ENCODE results near the gene TWIST2. TPM values are rescaled to one million over a fixed set of nuclear protein-coding genes. Genes with fewer than 3 reads are reported as not detected.

TWIST2 gene
- total and polyA plus RNA-seq, 10 of the 15 experiments (the other 5 are each of a cell fraction or from before 2014, with no cell fraction given): not detected

DNA sequence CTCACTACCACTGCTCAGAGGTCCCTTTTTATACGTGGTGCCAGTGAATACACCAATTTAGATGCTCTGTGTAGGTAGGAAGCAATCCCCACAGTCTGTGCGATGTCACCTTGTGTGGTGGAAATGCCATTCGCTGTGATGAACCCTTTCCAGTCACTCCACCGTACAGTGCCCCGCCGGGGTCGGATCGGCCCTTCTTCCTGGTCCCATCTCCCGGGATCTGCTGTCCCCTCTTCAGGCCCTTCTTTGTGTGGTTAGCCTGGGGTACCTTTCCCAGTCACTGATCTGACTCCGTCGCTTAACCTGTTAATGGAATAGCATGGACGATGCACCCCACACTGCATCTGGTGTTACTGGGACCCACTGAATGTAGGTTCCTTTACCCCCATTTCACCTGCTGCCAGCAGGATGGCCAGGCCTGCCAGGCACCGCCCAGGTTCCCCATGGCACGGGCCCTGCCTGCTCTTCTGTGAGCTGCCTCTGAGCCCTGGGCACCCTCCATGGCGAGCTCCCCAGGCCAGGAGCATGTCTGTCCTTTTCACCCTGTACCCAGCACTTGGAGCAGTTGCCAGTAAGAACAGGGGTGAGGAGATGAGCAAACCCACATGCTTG lies 18.0 kb downstream of the TWIST2 start (continued):
- TF ChIP-seq, protein P1, sequence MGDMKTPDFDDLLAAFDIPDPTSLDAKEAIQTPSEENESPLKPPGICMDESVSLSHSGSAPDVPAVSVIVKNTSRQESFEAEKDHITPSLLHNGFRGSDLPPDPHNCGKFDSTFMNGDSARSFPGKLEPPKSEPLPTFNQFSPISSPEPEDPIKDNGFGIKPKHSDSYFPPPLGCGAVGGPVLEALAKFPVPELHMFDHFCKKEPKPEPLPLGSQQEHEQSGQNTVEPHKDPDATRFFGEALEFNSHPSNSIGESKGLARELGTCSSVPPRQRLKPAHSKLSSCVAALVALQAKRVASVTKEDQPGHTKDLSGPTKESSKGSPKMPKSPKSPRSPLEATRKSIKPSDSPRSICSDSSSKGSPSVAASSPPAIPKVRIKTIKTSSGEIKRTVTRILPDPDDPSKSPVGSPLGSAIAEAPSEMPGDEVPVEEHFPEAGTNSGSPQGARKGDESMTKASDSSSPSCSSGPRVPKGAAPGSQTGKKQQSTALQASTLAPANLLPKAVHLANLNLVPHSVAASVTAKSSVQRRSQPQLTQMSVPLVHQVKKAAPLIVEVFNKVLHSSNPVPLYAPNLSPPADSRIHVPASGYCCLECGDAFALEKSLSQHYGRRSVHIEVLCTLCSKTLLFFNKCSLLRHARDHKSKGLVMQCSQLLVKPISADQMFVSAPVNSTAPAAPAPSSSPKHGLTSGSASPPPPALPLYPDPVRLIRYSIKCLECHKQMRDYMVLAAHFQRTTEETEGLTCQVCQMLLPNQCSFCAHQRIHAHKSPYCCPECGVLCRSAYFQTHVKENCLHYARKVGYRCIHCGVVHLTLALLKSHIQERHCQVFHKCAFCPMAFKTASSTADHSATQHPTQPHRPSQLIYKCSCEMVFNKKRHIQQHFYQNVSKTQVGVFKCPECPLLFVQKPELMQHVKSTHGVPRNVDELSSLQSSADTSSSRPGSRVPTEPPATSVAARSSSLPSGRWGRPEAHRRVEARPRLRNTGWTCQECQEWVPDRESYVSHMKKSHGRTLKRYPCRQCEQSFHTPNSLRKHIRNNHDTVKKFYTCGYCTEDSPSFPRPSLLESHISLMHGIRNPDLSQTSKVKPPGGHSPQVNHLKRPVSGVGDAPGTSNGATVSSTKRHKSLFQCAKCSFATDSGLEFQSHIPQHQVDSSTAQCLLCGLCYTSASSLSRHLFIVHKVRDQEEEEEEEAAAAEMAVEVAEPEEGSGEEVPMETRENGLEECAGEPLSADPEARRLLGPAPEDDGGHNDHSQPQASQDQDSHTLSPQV (IDR thresholded peaks at IDR 0.05): no peak
- TF ChIP-seq BHLHE40 (IDR thresholded peaks at IDR 0.05; ENCODE audit: borderline replicate concordance in 1 of 2, low read depth in 2 of 2, low read length in 1 of 2) (no peak), RB1 (IDR thresholded peaks at IDR 0.05; ENCODE audit: borderline replicate concordance) (no peak)

DNA sequence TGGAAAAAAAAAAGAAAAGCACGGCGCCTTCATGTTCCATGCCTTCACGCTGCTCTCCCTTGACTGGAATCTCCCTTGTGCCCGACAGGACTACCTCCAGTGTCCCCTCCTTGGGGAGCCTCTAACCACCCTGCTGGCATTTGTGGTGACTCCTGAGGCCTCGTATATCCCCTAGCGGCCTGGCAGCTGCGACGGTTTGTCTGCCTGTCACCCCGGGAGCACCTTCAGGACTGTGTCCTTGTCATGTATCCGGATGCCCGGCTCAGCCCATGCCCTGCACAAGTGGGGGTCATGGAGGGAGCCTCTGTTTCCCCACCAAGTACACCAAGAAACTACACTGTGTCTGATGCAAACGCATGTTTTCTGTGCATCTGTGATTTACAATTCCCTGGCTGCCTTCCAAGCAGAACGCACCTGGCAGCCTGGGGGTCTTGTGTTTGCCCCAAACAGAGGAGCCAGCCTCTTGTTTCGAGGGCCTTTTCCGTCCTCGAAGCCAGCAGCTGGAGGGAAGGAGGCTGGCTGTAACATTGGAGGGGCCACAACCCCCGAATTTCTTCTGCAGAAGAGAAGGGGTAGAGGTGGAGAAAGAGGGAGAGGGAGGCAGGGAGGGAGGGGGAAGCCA lies 18.9 kb downstream of the TWIST2 start:
- FAIRE-seq (no peak), ATAC-seq (no peak), DNase-seq (ENCODE audit: low read depth, low spot score) (no peak)
- 24% methylated on average over 17 of the region's 17 CpGs for WGBS (ENCODE audit: insufficient coverage, insufficient replicate concordance, low lambda C conversion rate, missing lambda C conversion rate)
- H3K4me2 ChIP-seq (ENCODE audit: control insufficient read depth, insufficient read depth): no peak overlapping the region
- H3K4me1 ChIP-seq (ENCODE audit: control insufficient read depth, insufficient read depth, low read length): no peaks in the 10 kb centered on the region
- ChIA-PET RAD21 (ENCODE audit: unreplicated experiment) (no interaction called here), CTCF (no interaction called here), SMC1A (ENCODE audit: uncharacterized antibody, unreplicated experiment) (no interaction called here), POLR2A (no interaction called here)
- intact Hi-C loops (cut with micrococcal nuclease; ENCODE audit: unreplicated experiment): no loop called here
- no peaks in the 10 kb centered on the region for H3K9me3 ChIP-seq (replicated peaks; ENCODE audit: control insufficient read depth, insufficient read depth, low read length)
- no peak overlapping the region for H3K4me3 ChIP-seq
- H3K36me3 ChIP-seq (ENCODE audit: control insufficient read depth in 2 of 2, insufficient read depth in 2 of 2, low read length in 1 of 2): no peaks in the 10 kb centered on the region
- H3K79me2 ChIP-seq (ENCODE audit: control insufficient read depth, insufficient read depth, low read length): no peaks in the 10 kb centered on the region
- no peak overlapping the region for H3K9ac ChIP-seq (ENCODE audit: control insufficient read depth, insufficient read depth, low read length)
- no peaks in the 10 kb centered on the region for H3K27me3 ChIP-seq (replicated peaks in 1 of 2; ENCODE audit: control insufficient read depth in 2 of 2, insufficient read depth in 2 of 2, low read length in 1 of 2)
- in situ Hi-C loops (cut with MboI): no loop called here
- BruUV-seq (replicated peaks): no TSS peak
- TF ChIP-seq BACH1 (IDR thresholded peaks at IDR 0.05; ENCODE audit: borderline replicate concordance) (no peak), CBX5 (IDR thresholded peaks at IDR 0.05; ENCODE audit: low read depth) (no peak), SIX5 (IDR thresholded peaks at IDR 0.05; ENCODE audit: low read depth, low read length, severe bottlenecking) (no peak), JUND (IDR thresholded peaks at IDR 0.05; ENCODE audit: low read depth, low read length) (no peak), HDGF (IDR thresholded peaks at IDR 0.05) (no peak), CBFB (IDR thresholded peaks at IDR 0.05; ENCODE audit: low read depth) (no peak), MTA3 (IDR thresholded peaks at IDR 0.05; ENCODE audit: borderline replicate concordance, low read length) (no peak), BHLHE40 (IDR thresholded peaks at IDR 0.05; ENCODE audit: borderline replicate concordance in 1 of 2, low read depth in 2 of 2, low read length in 1 of 2) (no peak)
- TF ChIP-seq, protein P2, sequence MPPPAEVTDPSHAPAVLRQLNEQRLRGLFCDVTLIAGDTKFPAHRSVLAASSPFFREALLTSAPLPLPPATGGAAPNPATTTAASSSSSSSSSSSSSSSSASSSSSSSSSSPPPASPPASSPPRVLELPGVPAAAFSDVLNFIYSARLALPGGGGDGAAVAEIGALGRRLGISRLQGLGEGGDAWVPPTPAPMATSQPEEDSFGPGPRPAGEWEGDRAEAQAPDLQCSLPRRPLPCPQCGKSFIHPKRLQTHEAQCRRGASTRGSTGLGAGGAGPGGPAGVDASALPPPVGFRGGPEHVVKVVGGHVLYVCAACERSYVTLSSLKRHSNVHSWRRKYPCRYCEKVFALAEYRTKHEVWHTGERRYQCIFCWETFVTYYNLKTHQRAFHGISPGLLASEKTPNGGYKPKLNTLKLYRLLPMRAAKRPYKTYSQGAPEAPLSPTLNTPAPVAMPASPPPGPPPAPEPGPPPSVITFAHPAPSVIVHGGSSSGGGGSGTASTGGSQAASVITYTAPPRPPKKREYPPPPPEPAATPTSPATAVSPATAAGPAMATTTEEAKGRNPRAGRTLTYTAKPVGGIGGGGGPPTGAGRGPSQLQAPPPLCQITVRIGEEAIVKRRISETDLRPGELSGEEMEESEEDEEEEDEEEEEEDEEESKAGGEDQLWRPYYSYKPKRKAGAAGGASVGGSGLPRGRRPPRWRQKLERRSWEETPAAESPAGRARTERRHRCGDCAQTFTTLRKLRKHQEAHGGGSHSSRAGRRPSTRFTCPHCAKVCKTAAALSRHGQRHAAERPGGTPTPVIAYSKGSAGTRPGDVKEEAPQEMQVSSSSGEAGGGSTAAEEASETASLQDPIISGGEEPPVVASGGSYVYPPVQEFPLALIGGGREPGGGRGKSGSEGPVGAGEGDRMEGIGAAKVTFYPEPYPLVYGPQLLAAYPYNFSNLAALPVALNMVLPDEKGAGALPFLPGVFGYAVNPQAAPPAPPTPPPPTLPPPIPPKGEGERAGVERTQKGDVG (CRISPR knock-in tag; IDR thresholded peaks at IDR 0.05): no peak
- TF ChIP-seq, protein P3, sequence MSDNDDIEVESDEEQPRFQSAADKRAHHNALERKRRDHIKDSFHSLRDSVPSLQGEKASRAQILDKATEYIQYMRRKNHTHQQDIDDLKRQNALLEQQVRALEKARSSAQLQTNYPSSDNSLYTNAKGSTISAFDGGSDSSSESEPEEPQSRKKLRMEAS (IDR thresholded peaks at IDR 0.05; ENCODE audit: low read depth, low read length): no peak
- TF ChIP-seq, protein P4, sequence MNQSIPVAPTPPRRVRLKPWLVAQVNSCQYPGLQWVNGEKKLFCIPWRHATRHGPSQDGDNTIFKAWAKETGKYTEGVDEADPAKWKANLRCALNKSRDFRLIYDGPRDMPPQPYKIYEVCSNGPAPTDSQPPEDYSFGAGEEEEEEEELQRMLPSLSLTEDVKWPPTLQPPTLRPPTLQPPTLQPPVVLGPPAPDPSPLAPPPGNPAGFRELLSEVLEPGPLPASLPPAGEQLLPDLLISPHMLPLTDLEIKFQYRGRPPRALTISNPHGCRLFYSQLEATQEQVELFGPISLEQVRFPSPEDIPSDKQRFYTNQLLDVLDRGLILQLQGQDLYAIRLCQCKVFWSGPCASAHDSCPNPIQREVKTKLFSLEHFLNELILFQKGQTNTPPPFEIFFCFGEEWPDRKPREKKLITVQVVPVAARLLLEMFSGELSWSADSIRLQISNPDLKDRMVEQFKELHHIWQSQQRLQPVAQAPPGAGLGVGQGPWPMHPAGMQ (IDR thresholded peaks at IDR 0.05; ENCODE audit: borderline replicate concordance): no peak
- no peak overlapping the region for H3K27ac ChIP-seq (ENCODE audit: control insufficient read depth, insufficient read depth)
- no peaks in the 10 kb centered on the region for H4K20me1 ChIP-seq (ENCODE audit: control insufficient read depth, insufficient read depth)
- H2AFZ ChIP-seq (ENCODE audit: control insufficient read depth, low read depth, low read length): no peak overlapping the region
